IMR-90 (cell line): ENCODE measurements around the gene TPGS1.

ENCODE experiments used
- CTCF ChIP-seq: conservative IDR thresholded peaks from 2 replicates; pipeline ENCODE4 v1.5.1; 2012; ENCODE audit warnings: mild to moderate bottlenecking, low read depth, low read length, improper control_type of control experiment
- NFE2L2 ChIP-seq: fragments of 150-350 bp; IDR thresholded peaks from 2 replicates; pipeline ENCODE4 v1.6.1; 2016; ENCODE audit warnings: low read depth, mild to moderate bottlenecking, low read length

GRCh38 chr19:543910-544608 is 36.8 kb downstream of the TPGS1 start, which contains the start of gene GZMM:
- TF ChIP-seq NFE2L2, result no peak
- no peak for TF ChIP-seq CTCF
